ENCODE results near the gene ADPRH.

Gene ADPRH

DNA sequence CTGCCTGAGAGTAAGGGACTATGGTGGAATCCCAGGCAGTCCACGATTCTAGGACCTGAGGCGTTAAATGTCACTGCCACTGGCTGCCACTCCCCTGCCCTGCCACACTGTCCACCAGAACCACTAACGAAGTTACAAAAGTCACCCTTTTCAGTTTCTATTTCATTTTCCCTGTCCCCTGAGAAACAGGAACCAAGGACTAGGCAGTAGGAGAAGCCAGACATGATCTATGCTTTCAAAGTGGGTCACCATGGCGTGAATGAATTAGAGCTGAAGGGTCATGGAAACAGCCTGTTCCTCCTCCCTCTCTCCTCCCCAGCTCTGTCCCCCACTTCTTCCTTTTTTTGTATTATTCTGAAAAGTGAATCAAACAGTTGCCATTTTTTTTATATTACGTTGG, 9.1 kb upstream of the ADPRH start:
- Histone ChIP-seq H3K27me3 (replicated peaks in 2 of 5; ENCODE audit: control insufficient read depth in 4 of 5, insufficient read depth in 5 of 5, low read length in 4 of 5) (no peaks in the 10 kb centered on the region), H3K4me1 (ENCODE audit: control extremely low read depth in 1 of 4, control insufficient read depth in 4 of 4, insufficient read depth in 4 of 4, low read length in 3 of 4) (peaks cover 0 to 6% (median 4%) of the 10 kb centered on the region in 4 experiments), H3K9me3 (ENCODE audit: control extremely low read depth in 1 of 5, control insufficient read depth in 4 of 5, insufficient read depth in 2 of 5, low read depth in 1 of 5, low read length in 4 of 5) (no peaks in the 10 kb centered on the region), H3K36me3 (ENCODE audit: control insufficient read depth in 4 of 4, insufficient read depth in 4 of 4, low read length in 3 of 4) (no peaks in the 10 kb centered on the region), H3K4me3 (ENCODE audit: control insufficient read depth in 1 of 7, extremely low read depth in 1 of 7, insufficient read depth in 4 of 7, low read depth in 2 of 7, low read length in 6 of 7) (peak overlapping the region in 3 of 7 experiments; percentile 39 to 61 (median 46)), H3K27ac (ENCODE audit: insufficient read depth in 1 of 2, low read depth in 1 of 2, low read length in 2 of 2, poor library complexity in 1 of 2, severe bottlenecking in 2 of 2) (no peak overlapping the region)
- ChIA-PET POLR2A (no interaction called here), CTCF (interaction anchor here (1.0 to 1.9 kb wide), 2 partner anchors 15 to 66 kb away, joined by 3 to 4 read pairs; no protein-coding TSS in a partner anchor)
- DNase-seq: peak; percentile 23 to 81 (median 75)
- 13% methylated on average over 1 of the region's 5 CpGs for WGBS (ENCODE audit: insufficient coverage)

DNA sequence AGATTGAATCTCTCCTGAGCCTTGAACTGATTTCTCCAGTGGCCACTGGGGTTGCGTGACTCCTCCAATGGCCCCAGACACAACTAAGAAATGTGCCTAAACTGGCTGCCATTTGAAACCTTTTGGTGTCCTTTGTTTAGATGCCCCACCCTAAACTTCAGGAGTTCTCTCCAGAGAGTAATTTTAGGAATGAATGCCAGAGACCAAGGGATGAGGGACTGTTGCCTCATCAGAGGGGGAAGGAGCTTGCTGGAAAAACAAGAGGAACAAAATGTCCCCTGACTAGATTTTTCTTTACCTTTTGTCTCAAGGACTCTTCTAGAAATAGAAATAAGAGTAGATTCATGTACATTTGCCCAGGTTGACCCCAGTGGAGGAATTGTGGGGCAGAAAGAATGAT, 8.1 kb upstream of the ADPRH start:
- CTCF ChIA-PET: interaction anchor here (0.9 kb wide), 1 partner anchor 12 kb away, joined by 4 read pairs; the partner anchor contains the start of gene CD80
- H3K9me3 ChIP-seq (ENCODE audit: control extremely low read depth in 1 of 5, control insufficient read depth in 4 of 5, insufficient read depth in 2 of 5, low read depth in 1 of 5, low read length in 4 of 5): no peaks in the 10 kb centered on the region
- POLR2A ChIA-PET: no interaction called here
- WGBS (ENCODE audit: insufficient coverage): 90% methylated on average over 1 of the region's 1 CpG
- no peaks in the 10 kb centered on the region for H3K27me3 ChIP-seq (replicated peaks in 2 of 5; ENCODE audit: control insufficient read depth in 4 of 5, insufficient read depth in 5 of 5, low read length in 4 of 5)
- no peak overlapping the region for H3K4me3 ChIP-seq (ENCODE audit: control insufficient read depth in 1 of 7, extremely low read depth in 1 of 7, insufficient read depth in 4 of 7, low read depth in 2 of 7, low read length in 6 of 7)
- peaks cover 0 to 6% (median 4%) of the 10 kb centered on the region in 4 experiments for H3K4me1 ChIP-seq (ENCODE audit: control extremely low read depth in 1 of 4, control insufficient read depth in 4 of 4, insufficient read depth in 4 of 4, low read length in 3 of 4)
- no peak overlapping the region for H3K27ac ChIP-seq (ENCODE audit: insufficient read depth in 1 of 2, low read depth in 1 of 2, low read length in 2 of 2, poor library complexity in 1 of 2, severe bottlenecking in 2 of 2)
- DNase-seq: no peak
- H3K36me3 ChIP-seq (ENCODE audit: control insufficient read depth in 4 of 4, insufficient read depth in 4 of 4, low read length in 3 of 4): no peaks in the 10 kb centered on the region

DNA sequence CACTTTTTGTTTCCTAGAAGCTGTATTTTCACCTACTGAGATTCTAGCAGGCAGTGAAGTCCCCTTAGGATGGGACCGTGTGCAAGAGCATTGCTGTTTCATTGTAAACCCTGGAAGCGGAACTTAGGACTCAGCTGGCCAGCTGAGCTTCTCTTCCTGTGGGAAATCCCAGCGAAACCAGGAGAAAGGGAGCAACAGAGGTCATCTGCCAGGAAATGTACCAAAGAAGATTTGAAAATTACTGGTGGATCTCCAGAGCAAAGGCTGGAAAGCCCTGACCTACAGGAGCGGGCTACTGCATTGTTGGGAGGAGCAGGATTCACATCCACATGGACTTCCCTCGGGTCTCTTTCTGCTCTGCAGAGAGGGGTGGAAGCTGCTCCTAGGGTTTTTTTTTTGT, 7.6 kb upstream of the ADPRH start:
- no peaks in the 10 kb centered on the region for H3K9me3 ChIP-seq (ENCODE audit: control extremely low read depth in 1 of 5, control insufficient read depth in 4 of 5, insufficient read depth in 2 of 5, low read depth in 1 of 5, low read length in 4 of 5)
- H3K36me3 ChIP-seq (ENCODE audit: control insufficient read depth in 4 of 4, insufficient read depth in 4 of 4, low read length in 3 of 4): no peaks in the 10 kb centered on the region
- H3K27me3 ChIP-seq (replicated peaks in 2 of 5; ENCODE audit: control insufficient read depth in 4 of 5, insufficient read depth in 5 of 5, low read length in 4 of 5): no peaks in the 10 kb centered on the region
- ChIA-PET CTCF (interaction anchor here (0.9 kb wide), 1 partner anchor 12 kb away, joined by 4 read pairs; the partner anchor contains the start of gene CD80), POLR2A (no interaction called here)
- DNase-seq: no peak
- H3K27ac ChIP-seq (ENCODE audit: insufficient read depth in 1 of 2, low read depth in 1 of 2, low read length in 2 of 2, poor library complexity in 1 of 2, severe bottlenecking in 2 of 2): no peak overlapping the region
- peaks cover 0 to 6% (median 4%) of the 10 kb centered on the region in 4 experiments for H3K4me1 ChIP-seq (ENCODE audit: control extremely low read depth in 1 of 4, control insufficient read depth in 4 of 4, insufficient read depth in 4 of 4, low read length in 3 of 4)
- 97% methylated on average over 5 of the region's 5 CpGs for WGBS (ENCODE audit: insufficient coverage)
- no peak overlapping the region for H3K4me3 ChIP-seq (ENCODE audit: control insufficient read depth in 1 of 7, extremely low read depth in 1 of 7, insufficient read depth in 4 of 7, low read depth in 2 of 7, low read length in 6 of 7)

DNA sequence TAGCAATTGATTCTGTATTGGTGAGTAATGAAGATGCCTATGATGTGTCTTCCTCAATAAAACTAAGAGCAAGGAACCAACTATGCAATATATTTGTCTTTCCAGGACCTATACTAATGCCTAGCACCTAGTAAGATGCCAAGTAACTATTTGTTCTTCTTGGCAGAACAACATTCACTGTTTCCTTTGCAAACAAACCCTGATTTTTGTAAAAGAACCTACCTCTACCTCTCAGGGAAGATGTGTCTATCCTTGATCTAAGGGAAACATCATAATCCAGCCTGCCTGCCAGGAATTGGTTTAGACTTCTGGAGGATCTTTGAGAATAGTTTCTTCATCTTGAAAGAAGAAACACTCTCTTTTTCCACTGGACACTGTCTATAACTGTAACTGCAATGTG, 3.8 kb upstream of the ADPRH start:
- H3K4me3 ChIP-seq (ENCODE audit: control insufficient read depth in 1 of 7, extremely low read depth in 1 of 7, insufficient read depth in 4 of 7, low read depth in 2 of 7, low read length in 6 of 7): no peak overlapping the region
- H3K27me3 ChIP-seq (replicated peaks in 2 of 5; ENCODE audit: control insufficient read depth in 4 of 5, insufficient read depth in 5 of 5, low read length in 4 of 5): no peaks in the 10 kb centered on the region
- H3K9me3 ChIP-seq (ENCODE audit: control extremely low read depth in 1 of 5, control insufficient read depth in 4 of 5, insufficient read depth in 2 of 5, low read depth in 1 of 5, low read length in 4 of 5): no peaks in the 10 kb centered on the region
- H3K4me1 ChIP-seq (ENCODE audit: control extremely low read depth in 1 of 4, control insufficient read depth in 4 of 4, insufficient read depth in 4 of 4, low read length in 3 of 4): peaks cover 0 to 12% (median 12%) of the 10 kb centered on the region in 4 experiments
- H3K27ac ChIP-seq (ENCODE audit: insufficient read depth in 1 of 2, low read depth in 1 of 2, low read length in 2 of 2, poor library complexity in 1 of 2, severe bottlenecking in 2 of 2): no peak overlapping the region
- no peaks in the 10 kb centered on the region for H3K36me3 ChIP-seq (ENCODE audit: control insufficient read depth in 4 of 4, insufficient read depth in 4 of 4, low read length in 3 of 4)
- POLR2A ChIA-PET: no interaction called here
- no peak for DNase-seq
- CTCF ChIA-PET: no interaction called here

DNA sequence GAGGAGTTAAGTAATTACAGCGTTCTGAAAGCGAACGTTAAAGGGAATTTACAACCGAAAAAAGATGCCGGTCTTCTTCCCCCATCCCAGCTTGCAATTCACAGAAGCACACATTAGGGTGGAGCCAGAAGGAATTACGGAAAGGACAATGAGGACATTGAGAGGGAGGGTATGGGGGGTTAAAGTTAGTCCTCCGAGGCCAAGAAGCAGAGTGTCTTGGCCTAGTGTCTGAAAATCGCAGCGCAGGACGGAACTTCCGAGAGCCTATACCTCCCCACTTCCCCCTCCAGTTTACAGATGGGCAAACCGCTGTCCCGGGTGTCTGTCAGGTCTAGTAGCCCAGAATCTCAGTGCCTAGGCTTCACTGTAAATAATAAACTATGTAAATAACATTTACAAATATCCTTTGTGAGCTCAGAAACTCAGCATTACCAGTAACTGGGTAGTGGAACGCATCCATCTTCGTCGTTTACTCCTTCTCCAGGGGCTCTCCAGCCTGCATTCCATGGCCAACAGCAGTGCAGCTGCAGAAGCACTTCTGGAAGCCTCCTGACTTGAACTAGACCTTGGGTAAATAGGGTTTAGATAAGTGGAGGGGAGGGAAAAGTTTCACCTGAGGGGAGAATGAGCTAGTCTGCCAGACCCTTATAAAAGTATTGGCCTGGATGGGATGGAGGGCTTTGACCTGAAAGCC, 922 bp downstream of the ADPRH start:
- POLR2A ChIA-PET: interaction anchor here (0.6 to 1.0 kb wide), 2 partner anchors 56 to 82 kb away, joined by 3 read pairs; partner anchors contain the start of gene TIMMDC1

DNA sequence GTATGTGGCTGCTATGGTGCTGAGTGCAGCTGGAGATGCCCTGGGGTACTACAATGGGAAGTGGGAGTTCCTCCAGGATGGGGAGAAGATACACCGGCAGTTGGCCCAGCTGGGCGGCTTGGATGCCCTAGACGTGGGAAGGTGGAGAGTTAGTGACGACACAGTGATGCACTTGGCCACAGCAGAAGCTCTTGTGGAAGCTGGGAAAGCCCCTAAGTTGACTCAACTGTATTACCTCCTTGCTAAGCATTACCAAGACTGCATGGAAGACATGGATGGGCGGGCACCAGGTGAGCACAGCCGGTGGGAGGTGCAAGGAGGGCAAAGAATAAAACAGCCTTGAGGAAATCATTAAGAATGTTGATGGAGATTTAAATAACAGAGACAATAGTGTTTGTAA, 2.9 kb downstream of the ADPRH start:
- Histone ChIP-seq H3K27ac (ENCODE audit: insufficient read depth in 1 of 2, low read depth in 1 of 2, low read length in 2 of 2, poor library complexity in 1 of 2, severe bottlenecking in 2 of 2) (no peak overlapping the region), H3K4me1 (ENCODE audit: control extremely low read depth in 1 of 4, control insufficient read depth in 4 of 4, insufficient read depth in 4 of 4, low read length in 3 of 4) (peaks cover 0 to 22% (median 13%) of the 10 kb centered on the region in 4 experiments), H3K27me3 (replicated peaks in 2 of 5; ENCODE audit: control insufficient read depth in 4 of 5, insufficient read depth in 5 of 5, low read length in 4 of 5) (no peaks in the 10 kb centered on the region), H3K4me3 (ENCODE audit: control insufficient read depth in 1 of 7, extremely low read depth in 1 of 7, insufficient read depth in 4 of 7, low read depth in 2 of 7, low read length in 6 of 7) (no peak overlapping the region), H3K36me3 (ENCODE audit: control insufficient read depth in 4 of 4, insufficient read depth in 4 of 4, low read length in 3 of 4) (peaks cover 0 to 4% (median 0%) of the 10 kb centered on the region in 4 experiments), H3K9me3 (ENCODE audit: control extremely low read depth in 1 of 5, control insufficient read depth in 4 of 5, insufficient read depth in 2 of 5, low read depth in 1 of 5, low read length in 4 of 5) (no peaks in the 10 kb centered on the region)
- ChIA-PET CTCF (interaction anchor here (1.1 to 4.4 kb wide), 3 partner anchors 9 to 77 kb away, joined by 3 to 17 read pairs (median 3); no protein-coding TSS in a partner anchor), POLR2A (no interaction called here)
- WGBS (ENCODE audit: insufficient coverage): 97% methylated on average over 5 of the region's 6 CpGs
- no peak for DNase-seq

More for the DNA sequence above, 922 bp downstream of the ADPRH start:
- Histone ChIP-seq H3K4me1 (ENCODE audit: control extremely low read depth in 1 of 4, control insufficient read depth in 4 of 4, insufficient read depth in 4 of 4, low read length in 3 of 4) (peaks cover 0 to 13% (median 11%) of the 10 kb centered on the region in 4 experiments), H3K36me3 (ENCODE audit: control insufficient read depth in 4 of 4, insufficient read depth in 4 of 4, low read length in 3 of 4) (peaks cover 0 to 4% (median 0%) of the 10 kb centered on the region in 4 experiments), H3K4me3 (ENCODE audit: control insufficient read depth in 1 of 7, extremely low read depth in 1 of 7, insufficient read depth in 4 of 7, low read depth in 2 of 7, low read length in 6 of 7) (peak overlapping the region; percentile 64 to 85 (median 76)), H3K27ac (ENCODE audit: insufficient read depth in 1 of 2, low read depth in 1 of 2, low read length in 2 of 2, poor library complexity in 1 of 2, severe bottlenecking in 2 of 2) (peak overlapping the region; percentile 64 to 82), H3K9me3 (ENCODE audit: control extremely low read depth in 1 of 5, control insufficient read depth in 4 of 5, insufficient read depth in 2 of 5, low read depth in 1 of 5, low read length in 4 of 5) (no peaks in the 10 kb centered on the region), H3K27me3 (replicated peaks in 2 of 5; ENCODE audit: control insufficient read depth in 4 of 5, insufficient read depth in 5 of 5, low read length in 4 of 5) (no peaks in the 10 kb centered on the region)
- 34% methylated on average over 8 of the region's 16 CpGs for WGBS (ENCODE audit: insufficient coverage)
- CTCF ChIA-PET: interaction anchor here (1.0 to 4.4 kb wide), 3 partner anchors 11 to 101 kb away, joined by 3 to 17 read pairs (median 4); no protein-coding TSS in a partner anchor
- peak; percentile 43 to 78 (median 69) for DNase-seq

DNA sequence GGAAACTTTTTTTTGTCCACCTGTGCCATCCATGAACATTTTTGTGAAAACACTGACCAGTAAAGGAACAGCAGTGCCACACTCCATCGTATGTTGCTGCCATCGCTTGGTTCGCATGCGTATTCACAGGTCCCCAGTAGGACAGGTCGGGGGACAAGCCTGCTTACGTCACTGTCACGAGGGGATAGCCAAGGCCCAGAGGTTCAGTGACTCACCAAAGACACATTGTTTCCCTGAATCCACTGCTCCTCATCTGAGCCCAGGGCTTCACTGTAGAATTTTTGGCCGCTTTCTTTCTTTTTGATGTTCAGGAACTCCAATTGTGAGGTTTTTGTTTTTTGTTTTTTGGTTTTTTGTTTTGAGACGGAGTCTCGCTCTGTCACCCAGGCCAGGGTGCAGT, 5.9 kb downstream of the ADPRH start:
- ChIA-PET CTCF (interaction anchor here (0.8 to 1.7 kb wide), 3 partner anchors 14 to 95 kb away, joined by 3 to 4 read pairs (median 4); no protein-coding TSS in a partner anchor), POLR2A (no interaction called here)
- Histone ChIP-seq H3K4me3 (ENCODE audit: control insufficient read depth in 1 of 7, extremely low read depth in 1 of 7, insufficient read depth in 4 of 7, low read depth in 2 of 7, low read length in 6 of 7) (no peak overlapping the region), H3K4me1 (ENCODE audit: control extremely low read depth in 1 of 4, control insufficient read depth in 4 of 4, insufficient read depth in 4 of 4, low read length in 3 of 4) (peaks cover 0 to 35% (median 10%) of the 10 kb centered on the region in 4 experiments), H3K9me3 (ENCODE audit: control extremely low read depth in 1 of 5, control insufficient read depth in 4 of 5, insufficient read depth in 2 of 5, low read depth in 1 of 5, low read length in 4 of 5) (no peaks in the 10 kb centered on the region), H3K36me3 (ENCODE audit: control insufficient read depth in 4 of 4, insufficient read depth in 4 of 4, low read length in 3 of 4) (peaks cover 0 to 8% (median 0%) of the 10 kb centered on the region in 4 experiments), H3K27ac (ENCODE audit: insufficient read depth in 1 of 2, low read depth in 1 of 2, low read length in 2 of 2, poor library complexity in 1 of 2, severe bottlenecking in 2 of 2) (no peak overlapping the region), H3K27me3 (replicated peaks in 2 of 5; ENCODE audit: control insufficient read depth in 4 of 5, insufficient read depth in 5 of 5, low read length in 4 of 5) (no peaks in the 10 kb centered on the region)
- no peak for DNase-seq
- 97% methylated on average over 9 of the region's 10 CpGs for WGBS (ENCODE audit: insufficient coverage)
